ENCODE data around the gene TTLL1.

- peak; percentile 51; the same call in 1 of the 2 replicates for TF ChIP-seq POLR2A (IDR thresholded peaks at IDR 0.05; ENCODE audit: low read depth, low read length)
- no peak for TF ChIP-seq POLR2AphosphoS5 (IDR thresholded peaks at IDR 0.05; ENCODE audit: low read depth, low read length)
- no peak for TF ChIP-seq TAF1 (IDR thresholded peaks at IDR 0.05; ENCODE audit: borderline replicate concordance, low read depth, low read length)
Observed at GRCh38 chr22:43088984-43089717, at the start of gene TTLL1.

Data from GM12892 (cell line).